RWPE1 (cell line): ENCODE data around the gene CNMD.

Source experiments
- CTCF ChIA-PET: fragments of 350-600 bp; sonication (Branson Sonifier 250); formaldehyde crosslinking; extraction: SDS; loops from one replicate; lab custom pipeline; 2021; lab: Yijun Ruan, JAX
- POLR2A ChIA-PET: fragments of 400-600 bp; formaldehyde crosslinking; extraction: SDS; loops from one replicate; lab custom pipeline; 2020; ENCODE audit warnings: antibody characterized with exemption; ENCODE audit not compliant: low non-redundant PET; lab: Yijun Ruan, JAX
- DNase-seq: peaks from one replicate; pipeline ENCODE4 v3.0.0; 2012; ENCODE audit warnings: low spot score
- H3K27ac ChIP-seq: fragments of 450-650 bp; 2 replicates; pipeline ENCODE4 v1.5.1; 2017
- TF ChIP-seq, protein P1 (sequence below): fragments of 450-650 bp; conservative IDR thresholded peaks from 2 replicates; pipeline ENCODE4 v1.5.1; 2017; ENCODE audit warnings: low read depth, mild to moderate bottlenecking

The CNMD gene

DNA sequence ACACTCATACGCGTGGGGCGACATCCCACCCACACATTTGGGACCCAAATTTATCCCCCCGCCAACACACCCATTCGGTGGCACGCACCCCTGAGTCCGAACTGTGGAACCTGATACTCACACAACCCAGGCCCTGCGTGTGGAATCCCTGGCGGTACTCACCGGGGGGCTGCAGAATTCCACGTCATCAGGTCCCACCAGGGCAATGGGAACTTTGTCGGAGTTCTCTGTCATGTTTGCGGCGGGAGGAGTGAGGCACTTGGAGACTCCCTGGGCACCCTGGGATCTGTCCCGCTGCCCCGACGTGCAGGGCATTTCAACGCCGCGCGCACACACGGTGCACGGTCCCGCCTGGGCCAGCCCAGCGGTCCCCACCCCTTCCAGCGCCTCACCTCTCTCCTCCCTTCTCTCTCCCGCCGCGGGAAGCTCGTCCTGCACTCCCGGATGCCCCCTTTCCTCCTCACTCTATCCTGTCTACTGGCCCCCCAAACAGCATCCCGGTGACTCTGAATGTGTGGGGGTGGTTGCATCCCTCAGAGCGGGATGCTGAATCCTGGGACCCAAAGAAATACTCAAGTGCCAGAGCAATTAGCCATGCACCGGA lies at the start of gene CNMD:
TSS of gene CNMD (minus strand) at position 353 of the 604 bp plus-strand sequence. CDS start at position 234, 119 bp downstream.
- H3K27ac ChIP-seq: no peak within 1 kb of the TSS
- CTCF ChIA-PET: interaction anchor here (1.0 kb wide), 1 partner anchor 15 kb away, joined by 3 read pairs; no protein-coding TSS in a partner anchor
- TF ChIP-seq, protein P1, sequence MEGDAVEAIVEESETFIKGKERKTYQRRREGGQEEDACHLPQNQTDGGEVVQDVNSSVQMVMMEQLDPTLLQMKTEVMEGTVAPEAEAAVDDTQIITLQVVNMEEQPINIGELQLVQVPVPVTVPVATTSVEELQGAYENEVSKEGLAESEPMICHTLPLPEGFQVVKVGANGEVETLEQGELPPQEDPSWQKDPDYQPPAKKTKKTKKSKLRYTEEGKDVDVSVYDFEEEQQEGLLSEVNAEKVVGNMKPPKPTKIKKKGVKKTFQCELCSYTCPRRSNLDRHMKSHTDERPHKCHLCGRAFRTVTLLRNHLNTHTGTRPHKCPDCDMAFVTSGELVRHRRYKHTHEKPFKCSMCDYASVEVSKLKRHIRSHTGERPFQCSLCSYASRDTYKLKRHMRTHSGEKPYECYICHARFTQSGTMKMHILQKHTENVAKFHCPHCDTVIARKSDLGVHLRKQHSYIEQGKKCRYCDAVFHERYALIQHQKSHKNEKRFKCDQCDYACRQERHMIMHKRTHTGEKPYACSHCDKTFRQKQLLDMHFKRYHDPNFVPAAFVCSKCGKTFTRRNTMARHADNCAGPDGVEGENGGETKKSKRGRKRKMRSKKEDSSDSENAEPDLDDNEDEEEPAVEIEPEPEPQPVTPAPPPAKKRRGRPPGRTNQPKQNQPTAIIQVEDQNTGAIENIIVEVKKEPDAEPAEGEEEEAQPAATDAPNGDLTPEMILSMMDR: no peak
- POLR2A ChIA-PET: no interaction called here
- no peak for DNase-seq

DNA sequence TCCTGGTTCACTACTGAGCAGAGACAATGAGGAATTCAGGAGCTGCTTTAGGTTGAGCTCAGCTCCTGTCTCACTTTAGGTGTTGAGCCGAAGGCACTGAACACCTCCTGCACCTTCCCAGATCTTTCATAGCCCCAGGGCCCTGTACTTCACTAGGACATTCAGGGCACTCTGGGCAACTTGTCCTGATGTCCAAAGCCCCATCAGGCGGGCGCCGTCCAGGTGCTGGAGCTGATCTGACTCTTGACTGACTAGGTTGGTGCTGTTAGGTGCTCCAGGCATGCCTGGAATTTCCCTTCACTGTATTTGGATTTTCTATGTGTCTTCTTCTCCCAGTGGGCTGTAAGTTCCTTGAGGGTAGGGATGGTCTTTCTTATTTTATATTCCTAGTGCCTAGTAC lies 48.4 kb upstream of the CNMD start:
- no peak overlapping the region for H3K27ac ChIP-seq
- no peak for DNase-seq
- TF ChIP-seq, protein P1: no peak
- CTCF ChIA-PET: no interaction called here
- POLR2A ChIA-PET: no interaction called here

DNA sequence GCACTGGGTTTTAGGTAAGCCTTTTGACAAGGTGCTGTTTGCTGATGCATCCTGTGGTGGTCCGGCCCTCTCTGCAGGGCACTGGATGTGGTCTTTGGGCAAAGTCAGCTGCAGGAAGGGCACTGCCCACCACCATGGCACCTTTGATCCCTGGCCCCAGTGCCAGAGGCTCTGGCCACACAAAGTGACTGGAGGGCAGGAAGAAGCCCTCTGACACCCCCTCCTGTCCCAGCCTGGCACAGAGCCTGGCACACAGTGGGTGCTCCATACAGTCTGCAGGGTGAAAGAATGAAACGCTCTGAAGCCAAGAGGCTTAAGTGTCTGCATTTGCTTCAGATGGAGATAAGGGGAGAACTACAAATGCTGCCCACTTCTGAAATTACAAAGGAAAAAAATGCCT lies 47.6 kb upstream of the CNMD start:
- DNase-seq: no peak
- TF ChIP-seq, protein P1: no peak
- ChIA-PET POLR2A (no interaction called here), CTCF (no interaction called here)
- H3K27ac ChIP-seq: no peak overlapping the region

DNA sequence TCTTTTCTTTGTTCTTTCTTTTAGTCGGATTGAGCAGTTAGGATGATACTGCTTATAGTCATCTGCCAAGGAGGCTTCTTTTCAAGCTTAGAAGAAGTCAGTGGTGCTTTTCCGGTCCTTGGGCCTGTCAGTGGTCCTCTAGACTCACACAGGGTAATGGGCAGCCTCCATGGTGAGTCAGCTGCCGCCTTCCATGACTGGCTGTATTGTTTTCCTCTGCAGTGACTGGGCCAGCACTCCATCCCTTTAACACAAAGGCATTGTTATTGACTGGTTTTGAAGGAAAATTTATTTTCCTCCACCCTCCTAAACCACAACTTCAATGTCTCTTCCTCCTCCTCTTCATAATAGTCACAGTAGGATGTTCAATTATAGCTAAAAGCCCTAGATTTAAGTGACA lies 47.1 kb upstream of the CNMD start:
- ChIA-PET CTCF (no interaction called here), POLR2A (no interaction called here)
- no peak overlapping the region for H3K27ac ChIP-seq
- no peak for DNase-seq
- TF ChIP-seq, protein P1: no peak

DNA sequence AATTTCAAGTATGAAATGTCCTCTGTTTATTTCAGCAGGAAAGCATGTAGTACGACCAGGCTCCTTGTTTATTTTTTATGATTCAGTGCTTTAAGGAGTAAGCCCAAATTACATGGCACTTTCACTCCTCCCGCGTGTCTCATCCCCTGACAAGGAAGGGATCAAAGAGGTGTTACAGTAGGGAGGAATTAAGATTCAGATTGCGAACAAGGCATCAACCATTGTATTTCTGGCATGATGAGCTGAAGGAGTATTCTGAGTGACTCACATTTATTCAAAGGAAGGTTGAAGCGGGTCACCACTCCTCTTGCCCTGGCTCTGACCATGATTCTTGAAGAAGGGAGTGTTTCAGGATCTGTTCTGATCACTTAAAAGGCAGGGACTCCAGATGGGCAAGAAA lies 46.1 kb upstream of the CNMD start:
- no peak for DNase-seq
- no peak overlapping the region for H3K27ac ChIP-seq
- TF ChIP-seq, protein P1: no peak
- CTCF ChIA-PET: no interaction called here
- POLR2A ChIA-PET: no interaction called here

DNA sequence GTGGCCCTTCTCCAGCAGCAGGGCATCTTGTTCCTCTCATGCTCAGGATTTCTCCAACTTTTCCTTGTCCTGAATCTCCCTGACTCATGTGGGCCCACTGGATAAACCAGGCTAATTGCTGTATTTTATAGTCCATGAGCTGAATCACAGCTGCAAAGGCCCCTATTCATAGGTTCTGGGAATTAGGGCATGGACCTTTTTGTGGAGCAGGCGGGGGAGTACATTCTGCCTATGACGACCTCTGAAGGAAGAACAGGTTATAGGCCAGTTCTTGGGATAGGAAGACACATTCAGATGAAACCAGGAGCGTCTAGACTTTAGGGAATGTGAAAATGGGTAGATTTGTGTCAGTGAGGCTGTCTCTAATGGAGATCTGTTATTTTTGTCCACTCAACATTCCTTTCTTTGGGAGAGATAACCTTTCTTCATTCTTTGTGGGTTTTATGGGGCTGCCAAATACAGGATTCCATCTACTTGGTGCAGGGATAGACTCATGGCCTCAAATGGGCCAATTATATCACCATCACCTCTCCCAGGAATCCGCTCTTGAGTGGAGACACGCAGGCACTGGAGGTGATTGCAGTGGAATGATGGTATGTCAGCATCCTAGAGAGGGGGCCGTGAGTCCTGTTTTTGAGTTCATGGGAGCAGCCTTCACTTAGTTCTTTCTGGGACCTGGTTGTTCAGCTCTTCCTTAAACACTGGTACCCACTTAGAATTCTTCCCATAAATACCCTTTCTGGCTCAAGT lies 45.1 kb upstream of the CNMD start:
- CTCF ChIA-PET: no interaction called here
- POLR2A ChIA-PET: no interaction called here
- TF ChIP-seq, protein P1: no peak
- H3K27ac ChIP-seq: no peak overlapping the region
- no peak for DNase-seq
